ENCODE measurements around the gene CDC25B. TPM values are rescaled to one million over a fixed set of nuclear protein-coding genes. Genes with fewer than 3 reads are reported as not detected.

CDC25B gene
- total and polyA plus RNA-seq, 2 of the 13 experiments (the other 11 are each of a cell fraction or from before 2014, with no cell fraction given): 14.5 to 19.4 TPM

DNA sequence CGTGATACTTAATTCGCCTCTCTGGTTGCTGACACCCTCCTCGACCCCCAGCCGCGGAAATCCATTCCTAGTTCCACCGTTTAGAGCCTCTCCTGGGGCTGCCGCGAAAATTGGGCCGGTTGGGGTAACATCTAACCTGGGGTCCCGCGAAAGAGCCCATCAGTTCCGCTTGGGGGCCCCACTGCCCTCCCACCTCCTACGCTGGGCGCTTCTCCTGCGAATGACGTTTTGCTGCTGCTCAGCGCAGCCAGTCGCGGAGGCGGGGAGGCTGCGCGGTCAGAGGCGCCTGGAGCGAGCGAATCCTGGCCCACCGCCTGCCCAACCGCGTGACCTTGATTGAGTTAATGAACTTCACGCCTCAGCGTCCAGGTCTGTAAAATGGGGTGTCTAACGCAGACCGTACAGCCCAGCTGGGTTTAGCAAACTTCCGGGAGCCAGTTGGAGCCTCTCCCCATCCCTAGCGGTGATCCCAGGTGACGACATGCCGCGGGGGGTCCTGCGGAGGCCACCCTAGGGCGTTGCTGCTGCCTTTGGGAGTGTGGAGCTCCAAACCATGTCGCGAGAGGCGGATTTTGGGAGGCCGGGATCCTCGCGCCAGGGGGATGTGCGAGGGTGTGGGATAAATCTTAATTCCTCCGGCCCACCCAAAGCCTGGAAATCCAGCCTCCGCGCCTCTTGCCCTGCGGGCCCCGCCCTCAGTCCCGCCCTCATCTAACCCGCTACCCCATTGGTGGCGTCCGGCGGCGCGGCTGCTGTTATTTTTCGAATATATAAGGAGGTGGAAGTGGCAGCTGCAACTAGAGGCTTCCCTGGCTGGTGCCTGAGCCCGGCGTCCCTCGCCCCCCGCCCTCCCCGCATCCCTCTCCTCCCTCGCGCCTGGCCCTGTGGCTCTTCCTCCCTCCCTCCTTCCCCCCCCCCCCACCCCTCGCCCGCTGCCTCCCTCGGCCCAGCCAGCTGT, at the start of gene CDC25B (continued):
- TF ChIP-seq, protein P1, sequence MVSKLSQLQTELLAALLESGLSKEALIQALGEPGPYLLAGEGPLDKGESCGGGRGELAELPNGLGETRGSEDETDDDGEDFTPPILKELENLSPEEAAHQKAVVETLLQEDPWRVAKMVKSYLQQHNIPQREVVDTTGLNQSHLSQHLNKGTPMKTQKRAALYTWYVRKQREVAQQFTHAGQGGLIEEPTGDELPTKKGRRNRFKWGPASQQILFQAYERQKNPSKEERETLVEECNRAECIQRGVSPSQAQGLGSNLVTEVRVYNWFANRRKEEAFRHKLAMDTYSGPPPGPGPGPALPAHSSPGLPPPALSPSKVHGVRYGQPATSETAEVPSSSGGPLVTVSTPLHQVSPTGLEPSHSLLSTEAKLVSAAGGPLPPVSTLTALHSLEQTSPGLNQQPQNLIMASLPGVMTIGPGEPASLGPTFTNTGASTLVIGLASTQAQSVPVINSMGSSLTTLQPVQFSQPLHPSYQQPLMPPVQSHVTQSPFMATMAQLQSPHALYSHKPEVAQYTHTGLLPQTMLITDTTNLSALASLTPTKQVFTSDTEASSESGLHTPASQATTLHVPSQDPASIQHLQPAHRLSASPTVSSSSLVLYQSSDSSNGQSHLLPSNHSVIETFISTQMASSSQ (IDR thresholded peaks at IDR 0.05; ENCODE audit: low read depth): no peak
- TF ChIP-seq, protein P1 (CRISPR knock-in tag; IDR thresholded peaks at IDR 0.05; ENCODE audit: borderline replicate concordance): peak; percentile 78; the same call in 1 of the 2 replicates
- TF ChIP-seq ISX (CRISPR knock-in tag; conservative IDR thresholded peaks at IDR 0.05) (no peak), ZNF367 (CRISPR knock-in tag; IDR thresholded peaks at IDR 0.05; ENCODE audit: borderline replicate concordance) (no peak), PAWR (CRISPR knock-in tag; IDR thresholded peaks at IDR 0.05; ENCODE audit: borderline replicate concordance) (0 out of 2 replicates have a peak, but pooled peaks have one; percentile 28), HOXD1 (CRISPR knock-in tag; IDR thresholded peaks at IDR 0.05) (no peak), TBL1XR1 (IDR thresholded peaks at IDR 0.05; ENCODE audit: borderline replicate concordance, low read length, partially characterized antibody) (peak; percentile 25), ZNF335 (CRISPR knock-in tag; IDR thresholded peaks at IDR 0.05) (no peak), ZNF264 (CRISPR knock-in tag; IDR thresholded peaks at IDR 0.05) (no peak), KMT2B (CRISPR knock-in tag; IDR thresholded peaks at IDR 0.05) (no peak), MBNL3 (CRISPR knock-in tag; conservative IDR thresholded peaks at IDR 0.05) (no peak)
- TF ChIP-seq, protein P2, sequence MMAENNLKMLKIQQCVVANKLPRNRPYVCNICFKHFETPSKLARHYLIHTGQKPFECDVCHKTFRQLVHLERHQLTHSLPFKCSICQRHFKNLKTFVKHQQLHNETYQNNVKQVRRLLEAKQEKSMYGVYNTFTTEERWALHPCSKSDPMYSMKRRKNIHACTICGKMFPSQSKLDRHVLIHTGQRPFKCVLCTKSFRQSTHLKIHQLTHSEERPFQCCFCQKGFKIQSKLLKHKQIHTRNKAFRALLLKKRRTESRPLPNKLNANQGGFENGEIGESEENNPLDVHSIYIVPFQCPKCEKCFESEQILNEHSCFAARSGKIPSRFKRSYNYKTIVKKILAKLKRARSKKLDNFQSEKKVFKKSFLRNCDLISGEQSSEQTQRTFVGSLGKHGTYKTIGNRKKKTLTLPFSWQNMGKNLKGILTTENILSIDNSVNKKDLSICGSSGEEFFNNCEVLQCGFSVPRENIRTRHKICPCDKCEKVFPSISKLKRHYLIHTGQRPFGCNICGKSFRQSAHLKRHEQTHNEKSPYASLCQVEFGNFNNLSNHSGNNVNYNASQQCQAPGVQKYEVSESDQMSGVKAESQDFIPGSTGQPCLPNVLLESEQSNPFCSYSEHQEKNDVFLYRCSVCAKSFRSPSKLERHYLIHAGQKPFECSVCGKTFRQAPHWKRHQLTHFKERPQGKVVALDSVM (CRISPR knock-in tag; IDR thresholded peaks at IDR 0.05): peak; percentile 80
- TF ChIP-seq, protein P3, sequence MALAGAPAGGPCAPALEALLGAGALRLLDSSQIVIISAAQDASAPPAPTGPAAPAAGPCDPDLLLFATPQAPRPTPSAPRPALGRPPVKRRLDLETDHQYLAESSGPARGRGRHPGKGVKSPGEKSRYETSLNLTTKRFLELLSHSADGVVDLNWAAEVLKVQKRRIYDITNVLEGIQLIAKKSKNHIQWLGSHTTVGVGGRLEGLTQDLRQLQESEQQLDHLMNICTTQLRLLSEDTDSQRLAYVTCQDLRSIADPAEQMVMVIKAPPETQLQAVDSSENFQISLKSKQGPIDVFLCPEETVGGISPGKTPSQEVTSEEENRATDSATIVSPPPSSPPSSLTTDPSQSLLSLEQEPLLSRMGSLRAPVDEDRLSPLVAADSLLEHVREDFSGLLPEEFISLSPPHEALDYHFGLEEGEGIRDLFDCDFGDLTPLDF (CRISPR knock-in tag; IDR thresholded peaks at IDR 0.05): peak; percentile 75
- TF ChIP-seq, protein P4, sequence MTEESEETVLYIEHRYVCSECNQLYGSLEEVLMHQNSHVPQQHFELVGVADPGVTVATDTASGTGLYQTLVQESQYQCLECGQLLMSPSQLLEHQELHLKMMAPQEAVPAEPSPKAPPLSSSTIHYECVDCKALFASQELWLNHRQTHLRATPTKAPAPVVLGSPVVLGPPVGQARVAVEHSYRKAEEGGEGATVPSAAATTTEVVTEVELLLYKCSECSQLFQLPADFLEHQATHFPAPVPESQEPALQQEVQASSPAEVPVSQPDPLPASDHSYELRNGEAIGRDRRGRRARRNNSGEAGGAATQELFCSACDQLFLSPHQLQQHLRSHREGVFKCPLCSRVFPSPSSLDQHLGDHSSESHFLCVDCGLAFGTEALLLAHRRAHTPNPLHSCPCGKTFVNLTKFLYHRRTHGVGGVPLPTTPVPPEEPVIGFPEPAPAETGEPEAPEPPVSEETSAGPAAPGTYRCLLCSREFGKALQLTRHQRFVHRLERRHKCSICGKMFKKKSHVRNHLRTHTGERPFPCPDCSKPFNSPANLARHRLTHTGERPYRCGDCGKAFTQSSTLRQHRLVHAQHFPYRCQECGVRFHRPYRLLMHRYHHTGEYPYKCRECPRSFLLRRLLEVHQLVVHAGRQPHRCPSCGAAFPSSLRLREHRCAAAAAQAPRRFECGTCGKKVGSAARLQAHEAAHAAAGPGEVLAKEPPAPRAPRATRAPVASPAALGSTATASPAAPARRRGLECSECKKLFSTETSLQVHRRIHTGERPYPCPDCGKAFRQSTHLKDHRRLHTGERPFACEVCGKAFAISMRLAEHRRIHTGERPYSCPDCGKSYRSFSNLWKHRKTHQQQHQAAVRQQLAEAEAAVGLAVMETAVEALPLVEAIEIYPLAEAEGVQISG (CRISPR knock-in tag; IDR thresholded peaks at IDR 0.05): peak; percentile 51; the same call in 1 of the 2 replicates
- TF ChIP-seq, protein P5, sequence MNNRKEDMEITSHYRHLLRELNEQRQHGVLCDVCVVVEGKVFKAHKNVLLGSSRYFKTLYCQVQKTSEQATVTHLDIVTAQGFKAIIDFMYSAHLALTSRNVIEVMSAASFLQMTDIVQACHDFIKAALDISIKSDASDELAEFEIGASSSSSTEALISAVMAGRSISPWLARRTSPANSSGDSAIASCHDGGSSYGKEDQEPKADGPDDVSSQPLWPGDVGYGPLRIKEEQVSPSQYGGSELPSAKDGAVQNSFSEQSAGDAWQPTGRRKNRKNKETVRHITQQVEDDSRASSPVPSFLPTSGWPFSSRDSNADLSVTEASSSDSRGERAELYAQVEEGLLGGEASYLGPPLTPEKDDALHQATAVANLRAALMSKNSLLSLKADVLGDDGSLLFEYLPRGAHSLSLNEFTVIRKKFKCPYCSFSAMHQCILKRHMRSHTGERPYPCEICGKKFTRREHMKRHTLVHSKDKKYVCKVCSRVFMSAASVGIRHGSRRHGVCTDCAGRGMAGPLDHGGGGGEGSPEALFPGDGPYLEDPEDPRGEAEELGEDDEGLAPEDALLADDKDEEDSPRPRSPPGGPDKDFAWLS (CRISPR knock-in tag; IDR thresholded peaks at IDR 0.05; ENCODE audit: borderline replicate concordance): peak; percentile 76; the same call in 1 of the 2 replicates

All from HepG2 (cell line).